NCI-H1092 treated with DMSO at 0.1 percent for 48 hours (cell line): ENCODE measurements around the gene CIRBP.
"Not testable (repeated sequence)": the region's sequence is repeated elsewhere in the genome, so short reads cannot be mapped to it uniquely, and the experiment has no call there.

Experiments used
- DNase-seq: peaks from one replicate; lab custom pipeline; 2025; lab: John Stamatoyannopoulos, UW

The CIRBP gene

DNA sequence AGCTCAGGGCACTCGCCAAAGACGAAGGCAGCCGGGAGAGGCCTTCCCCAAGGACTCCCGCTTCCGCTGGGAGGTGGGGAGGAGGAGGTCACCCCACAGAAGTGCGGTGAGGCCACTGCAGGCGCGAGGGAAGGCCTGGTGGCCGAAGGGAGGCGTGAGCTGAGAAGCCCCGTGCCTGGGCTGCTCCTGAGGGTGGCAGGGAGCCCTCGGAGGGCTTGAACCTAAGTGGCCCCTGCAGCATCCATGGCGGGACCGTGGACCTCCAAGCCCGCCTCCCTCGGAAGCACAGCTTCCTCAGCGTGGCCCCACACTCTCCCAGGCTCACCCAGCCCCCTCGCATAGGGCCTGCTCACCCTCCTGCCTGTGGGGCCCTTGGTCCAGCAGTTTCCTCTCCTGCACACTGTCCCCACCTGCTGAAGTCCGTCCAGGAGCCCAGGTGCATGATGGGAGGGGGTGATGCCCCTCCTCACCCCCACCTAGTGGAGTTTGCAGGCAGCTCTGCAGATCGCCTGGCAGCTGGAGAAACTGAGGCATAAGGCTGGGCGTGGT, 42.5 kb downstream of the CIRBP start:
- DNase-seq = no peak

DNA sequence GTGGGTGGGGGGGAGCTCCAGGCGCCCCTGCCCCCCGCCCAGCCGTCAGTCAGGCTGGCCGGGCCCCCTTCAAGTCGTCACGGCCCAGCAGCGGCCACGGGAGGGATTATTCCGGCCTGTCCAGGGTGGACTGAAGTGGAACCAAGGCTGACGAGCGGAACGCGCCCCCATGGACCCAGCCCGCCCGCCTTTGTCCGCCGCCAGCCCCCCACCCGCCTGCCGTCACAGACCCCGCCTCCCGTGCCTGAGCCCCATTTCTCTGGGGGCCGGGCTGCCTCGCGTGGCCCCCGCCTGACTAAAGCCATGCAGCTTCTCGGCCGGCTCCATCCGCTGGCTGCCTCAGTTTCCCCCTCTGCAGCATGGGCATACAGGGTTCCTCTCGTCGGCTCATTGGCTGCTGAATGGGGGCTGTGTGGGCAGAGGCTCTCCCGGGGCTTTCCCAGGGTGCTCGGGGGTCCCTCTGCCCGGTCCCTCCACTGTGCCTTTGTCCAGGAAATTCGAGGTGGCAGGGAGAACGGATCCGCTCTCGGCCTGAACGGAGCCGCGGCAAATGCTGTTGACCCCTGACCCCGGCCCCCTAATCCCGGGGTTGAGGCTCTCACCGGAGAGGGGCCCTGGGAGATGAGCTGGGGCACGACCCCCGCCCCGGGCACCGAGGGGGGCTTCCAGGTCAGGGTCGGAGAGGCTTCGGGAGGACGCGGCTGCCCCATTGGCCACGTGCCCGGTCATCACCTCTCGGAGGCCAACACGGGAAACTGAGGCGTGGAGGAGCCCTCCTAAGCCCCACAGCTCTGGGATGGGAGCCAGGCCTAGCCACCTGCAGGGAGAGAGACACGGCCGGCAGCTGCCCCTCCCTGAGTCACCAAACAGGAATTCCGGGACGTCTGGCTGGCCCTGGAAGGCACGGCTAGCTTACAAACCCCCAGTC, 43.9 kb downstream of the CIRBP start:
- DNase-seq = no peak

DNA sequence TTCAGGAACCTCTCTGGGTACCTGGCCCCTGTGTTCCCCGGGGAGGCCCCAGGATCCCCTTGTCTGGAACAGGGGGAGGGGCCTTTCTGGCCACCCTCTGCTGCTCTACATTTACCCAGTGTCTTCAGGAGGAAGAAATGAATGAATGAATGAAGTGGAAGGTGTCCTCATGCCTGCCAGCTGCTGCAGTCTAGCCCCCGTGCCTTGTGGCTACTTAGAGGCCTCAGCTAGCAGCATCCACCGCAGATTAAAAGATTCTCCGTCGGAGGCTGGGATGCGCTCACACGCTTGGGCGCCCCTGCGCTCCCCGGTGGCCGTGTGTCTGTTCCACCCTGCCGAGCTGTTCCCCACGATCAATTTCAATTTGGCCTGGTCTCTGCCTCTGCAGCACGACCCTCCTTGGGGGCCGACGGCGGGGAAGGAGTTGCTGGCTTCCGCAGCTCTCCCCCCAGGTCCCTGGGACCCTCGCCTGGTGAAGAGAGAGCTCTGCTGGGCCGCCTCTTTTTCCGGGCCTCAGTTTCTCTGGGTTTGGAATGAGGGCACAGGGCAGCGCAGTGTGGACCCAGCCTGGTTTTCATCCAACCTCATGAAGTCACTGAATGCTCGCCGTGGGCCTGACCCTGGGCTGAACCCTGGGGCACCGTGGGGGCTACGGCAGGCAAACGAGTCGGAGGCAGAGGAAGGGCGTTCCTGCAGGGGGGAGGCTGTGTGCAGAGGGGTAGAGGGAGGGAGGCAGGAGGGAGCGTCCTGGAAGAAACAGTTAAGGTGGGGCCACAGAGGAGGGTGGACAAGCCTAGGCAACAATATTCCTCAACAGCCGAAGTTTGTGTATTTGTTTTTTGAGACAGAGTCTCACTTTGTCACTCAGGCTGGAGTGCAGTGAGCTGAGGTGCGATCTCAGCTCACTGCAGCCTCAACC, 44.8 kb downstream of the CIRBP start:
- no peak for DNase-seq

DNA sequence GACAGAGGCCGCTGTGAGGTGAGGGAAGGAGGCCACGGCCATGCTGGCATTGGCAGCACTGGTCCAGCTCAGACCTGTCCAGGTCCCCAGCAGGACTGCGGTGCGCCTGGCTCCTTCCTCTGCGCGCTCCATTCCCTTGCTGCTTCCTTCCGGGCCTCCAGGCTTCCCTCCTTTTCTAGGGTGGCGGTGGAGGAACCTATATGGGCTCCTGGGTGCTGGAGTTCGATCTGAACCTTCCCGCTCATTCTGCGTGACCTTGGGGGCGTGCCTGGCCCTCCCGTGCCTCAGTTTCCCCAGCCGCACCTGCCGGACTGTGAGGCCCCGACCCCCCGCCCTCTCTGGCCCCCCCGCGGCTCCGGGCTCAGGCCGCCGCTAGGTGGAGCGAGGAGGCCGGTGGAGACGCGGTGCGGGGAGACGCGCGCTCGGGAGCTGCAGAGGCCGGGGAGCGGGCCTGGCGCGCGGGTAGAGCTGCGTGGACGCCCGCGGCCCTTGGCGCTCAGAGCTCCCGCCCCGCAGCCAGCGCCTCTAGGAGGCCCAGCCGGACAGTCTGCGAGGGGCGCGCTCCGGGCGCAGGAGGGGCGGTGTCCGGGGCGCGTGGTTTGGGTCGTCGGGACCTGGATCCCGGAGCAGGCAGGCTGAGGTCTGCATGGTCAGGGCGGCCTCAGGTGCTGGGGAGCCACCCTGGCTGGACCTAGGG, 46.5 kb downstream of the CIRBP start:
- DNase-seq = peak; percentile 19

DNA sequence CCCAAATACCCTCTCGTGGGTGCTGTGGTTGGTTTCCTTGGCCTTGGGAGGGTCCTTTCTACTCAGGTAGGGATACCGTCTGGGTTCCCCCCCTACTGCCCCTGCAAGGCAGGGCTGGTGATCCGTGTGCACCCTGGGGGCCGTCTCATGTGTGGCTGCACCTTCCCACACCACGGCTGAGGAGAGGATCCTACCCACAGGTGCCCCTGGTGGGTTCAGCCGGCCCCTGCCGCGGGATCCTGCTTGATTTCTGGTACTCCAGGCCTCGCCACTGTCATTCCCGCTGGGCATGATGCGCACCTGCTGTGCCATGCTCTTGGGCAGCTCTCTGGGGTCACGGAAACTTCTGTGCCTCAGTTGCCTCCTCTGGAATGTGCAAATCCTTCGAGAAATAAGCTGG, 47.3 kb downstream of the CIRBP start:
- DNase-seq = no peak

DNA sequence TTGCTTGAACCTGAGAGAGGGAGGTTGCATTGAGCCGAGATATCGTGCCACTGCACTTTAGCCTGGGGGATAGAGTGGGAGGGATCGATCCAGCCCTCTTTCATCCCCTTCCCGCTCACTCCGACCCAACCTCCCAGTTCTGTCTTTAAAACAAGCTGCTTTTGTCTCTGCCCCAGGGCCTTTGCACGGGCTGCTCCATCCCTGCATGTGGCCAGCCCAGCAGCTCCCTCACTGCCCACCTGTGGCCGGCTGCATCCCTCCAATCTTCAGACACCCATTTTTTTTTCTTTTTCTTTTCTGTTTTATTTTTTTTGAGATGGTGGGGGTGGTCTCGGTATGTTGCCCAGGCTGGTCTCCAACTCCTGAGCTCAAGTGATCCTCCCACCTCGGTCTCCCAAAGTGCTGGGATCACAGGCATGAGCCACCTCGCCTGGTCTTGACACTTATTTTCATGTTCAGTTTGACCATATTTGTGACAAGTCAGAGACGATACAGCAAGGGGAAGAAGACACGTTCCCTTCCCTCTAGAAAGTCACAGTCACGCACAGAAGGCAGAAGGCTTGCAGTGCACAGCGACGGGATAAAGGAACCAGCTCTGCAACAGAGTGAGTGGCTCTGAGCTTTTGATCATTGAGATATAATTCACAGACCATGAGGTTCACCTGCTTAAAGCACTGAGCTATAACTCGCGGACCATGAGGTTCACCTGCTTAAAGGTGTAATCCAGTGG, 48.3 kb downstream of the CIRBP start:
- no peak for DNase-seq

DNA sequence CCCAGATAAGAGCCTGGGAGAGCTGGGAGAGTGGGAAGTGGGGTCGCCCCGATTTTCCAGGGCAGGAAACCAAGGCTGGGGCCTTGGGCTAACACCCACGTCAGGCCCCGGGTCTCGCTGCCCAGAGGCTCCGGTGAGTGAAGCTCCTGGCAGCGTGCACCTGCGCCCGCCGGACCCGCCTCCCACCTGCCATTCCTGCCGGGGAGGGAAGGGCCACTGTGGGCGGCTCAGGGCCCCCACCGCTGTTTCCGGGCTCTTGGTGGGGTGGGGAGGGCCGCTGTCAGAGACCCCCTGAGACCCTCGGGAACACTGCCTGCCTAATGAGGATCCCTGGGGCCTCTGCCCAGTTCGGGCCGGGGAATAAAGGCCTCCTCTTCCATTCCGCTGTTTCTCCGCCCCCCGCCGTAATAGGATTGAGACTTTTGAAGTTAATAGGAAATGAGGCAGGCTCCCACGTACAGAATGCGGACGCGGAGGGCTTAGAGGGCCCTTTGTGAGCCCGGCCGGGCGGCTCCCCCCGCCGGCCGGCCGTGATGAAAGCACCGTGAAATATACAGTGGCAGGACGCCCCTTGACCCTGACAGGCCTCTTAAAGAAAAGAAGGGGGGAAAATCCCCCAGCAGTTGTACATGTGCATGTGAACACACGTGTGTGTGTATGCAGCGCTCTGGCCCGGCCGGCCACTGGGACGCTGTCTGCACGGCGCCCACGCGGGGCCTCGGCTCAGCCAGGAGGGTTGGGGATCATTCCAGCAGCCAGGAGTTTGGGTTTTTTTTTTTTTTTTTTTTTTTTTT, 49.7 kb downstream of the CIRBP start:
- DNase-seq = no peak

DNA sequence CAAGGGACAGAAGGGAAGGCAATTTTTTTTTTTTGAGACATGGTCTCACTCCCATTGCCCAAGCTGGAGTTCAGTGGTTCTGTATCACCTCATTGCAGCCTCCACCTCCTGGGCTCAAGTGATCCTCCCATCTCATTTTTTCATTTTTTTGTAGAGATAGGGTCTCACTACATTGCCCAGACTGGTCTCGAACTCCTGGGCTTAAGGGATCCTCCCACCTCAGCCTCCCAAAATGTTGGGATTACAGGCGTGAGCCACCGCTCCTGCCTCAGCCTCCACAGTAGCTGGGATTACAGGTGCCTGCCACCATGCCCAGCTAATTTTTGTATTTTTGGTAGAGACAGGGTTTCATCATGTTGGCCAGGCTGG, 51.1 kb downstream of the CIRBP start:
- DNase-seq = not testable (repeated sequence)

DNA sequence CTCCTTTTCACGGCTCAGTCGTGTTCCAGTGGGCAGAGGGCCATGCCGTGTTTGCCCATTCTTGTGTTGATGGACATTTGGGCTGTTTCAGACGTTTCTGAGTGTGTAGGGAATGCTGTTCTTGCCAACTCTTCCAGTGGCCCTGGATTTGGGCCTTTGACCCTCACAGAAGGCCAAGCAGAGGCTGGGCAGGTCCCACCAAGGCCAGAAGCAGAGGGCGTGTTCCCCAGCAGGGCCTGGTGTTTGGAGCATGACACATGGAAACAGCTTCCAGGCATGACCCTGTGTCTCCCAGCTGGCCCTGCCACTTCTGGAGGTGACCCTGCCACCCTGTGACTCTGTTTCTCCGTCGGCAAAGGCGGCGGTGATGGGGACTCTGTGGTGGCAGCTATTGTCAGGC, 52.4 kb downstream of the CIRBP start:
- no peak for DNase-seq

DNA sequence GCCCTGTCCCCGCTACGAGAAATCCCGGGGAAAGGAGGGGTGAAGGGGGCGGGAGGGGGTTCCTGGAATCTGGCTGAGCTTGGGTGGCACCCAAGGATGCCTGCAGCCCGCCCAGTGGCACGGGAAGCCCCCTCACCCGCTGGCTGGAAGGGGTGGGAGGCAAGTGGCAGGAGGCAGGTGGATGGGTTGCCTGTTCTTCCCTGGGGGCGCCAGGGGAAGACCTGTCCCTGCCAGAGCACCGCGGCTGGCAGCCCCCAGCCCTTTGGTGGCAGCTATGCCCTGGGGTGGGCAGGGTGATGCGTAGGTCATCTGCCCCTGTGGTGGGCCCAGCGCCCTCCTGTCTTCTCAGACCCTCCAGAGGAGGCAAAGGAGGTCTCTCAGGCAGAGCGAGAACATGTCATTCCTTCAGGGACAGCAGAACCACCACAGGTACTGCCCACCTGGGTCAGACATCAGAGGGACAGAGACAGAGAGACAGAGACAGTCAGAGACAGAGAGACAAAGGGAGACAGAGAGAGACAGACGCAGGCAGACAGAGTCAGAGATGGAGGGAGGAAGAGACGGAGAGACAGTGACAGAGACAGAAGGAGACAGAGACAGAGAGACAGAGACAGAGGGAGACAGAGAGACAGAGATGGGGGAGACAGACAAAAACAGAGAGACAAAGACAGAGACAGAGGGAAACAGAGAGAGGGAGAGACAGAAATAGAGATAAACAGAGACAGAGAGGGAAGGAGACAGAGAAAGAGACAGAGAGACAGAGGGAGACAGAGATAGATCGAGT, 53.3 kb downstream of the CIRBP start:
- no peak for DNase-seq

DNA sequence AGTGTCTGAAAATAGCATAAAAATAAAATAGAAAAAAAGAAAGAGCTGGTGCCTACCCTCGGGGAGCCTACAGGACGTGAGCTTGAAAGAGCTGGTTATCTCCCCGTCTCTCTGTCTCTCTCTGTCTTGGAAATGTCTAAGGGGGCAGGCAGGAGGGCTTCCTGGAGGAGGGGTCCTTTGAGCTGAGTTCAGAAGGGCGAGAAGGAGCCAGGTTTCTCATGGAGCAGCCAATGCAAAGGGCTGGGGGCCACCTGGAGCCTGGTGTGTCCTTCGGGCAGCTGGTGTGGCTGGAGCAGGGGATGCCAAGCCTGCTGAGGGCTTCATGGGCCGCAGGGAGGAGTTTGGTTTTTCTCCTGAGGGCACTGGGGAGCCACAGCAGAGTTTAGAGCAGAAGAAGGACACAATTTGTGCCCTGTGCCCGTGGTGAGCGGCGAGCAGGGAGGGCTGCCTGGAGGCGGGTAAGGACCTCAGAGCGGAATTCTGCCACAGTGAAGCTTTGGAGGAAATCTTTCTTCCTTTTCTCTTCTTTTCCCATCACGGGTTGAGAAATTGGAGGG, 55.2 kb downstream of the CIRBP start:
- no peak for DNase-seq
